NCI-H1092 (cell line): Measurements from ENCODE around the gene SRR.

Experiments
- DNase-seq: peaks from one replicate; lab custom pipeline; 2025; lab: John Stamatoyannopoulos, UW

SRR gene

DNA sequence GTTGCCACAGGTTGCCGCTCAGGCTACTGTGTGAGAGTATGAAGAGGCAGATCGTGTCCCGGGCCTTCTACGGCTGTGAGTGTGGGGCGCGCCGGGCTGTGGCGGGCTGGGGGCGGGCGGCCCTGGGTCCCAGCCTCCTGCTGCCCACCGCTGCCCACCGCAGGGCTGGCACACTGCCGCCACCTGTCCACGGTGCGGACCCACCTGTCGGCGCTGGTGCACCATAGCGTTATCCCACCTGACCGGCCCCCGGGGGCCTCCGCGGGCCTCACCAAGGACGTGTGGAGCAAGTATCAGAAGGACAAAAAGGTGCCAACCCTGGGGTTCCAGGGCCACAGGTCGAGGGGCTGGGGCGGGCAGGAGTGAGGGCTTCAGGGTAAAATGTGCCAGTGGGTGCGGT, 68.4 kb downstream of the SRR start:
- DNase-seq = no peak

DNA sequence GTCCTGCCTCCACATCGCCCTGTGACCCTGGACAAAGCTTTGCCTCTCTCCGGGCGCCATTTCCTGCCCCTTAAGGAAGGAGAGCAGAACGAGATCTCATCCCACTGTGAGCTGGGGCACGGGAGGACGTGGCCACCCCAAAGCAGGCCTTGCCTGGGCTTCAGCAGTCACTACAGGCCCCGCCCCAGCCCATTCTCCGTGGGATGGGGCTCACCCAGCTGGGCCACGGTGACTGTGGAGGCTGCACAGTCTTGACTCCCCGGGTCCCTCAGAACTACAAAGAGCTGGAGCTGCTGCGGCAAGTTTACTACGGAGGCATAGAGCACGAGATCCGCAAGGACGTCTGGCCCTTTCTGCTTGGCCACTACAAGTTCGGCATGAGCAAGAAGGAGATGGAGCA, 68.9 kb downstream of the SRR start:
- no peak for DNase-seq

DNA sequence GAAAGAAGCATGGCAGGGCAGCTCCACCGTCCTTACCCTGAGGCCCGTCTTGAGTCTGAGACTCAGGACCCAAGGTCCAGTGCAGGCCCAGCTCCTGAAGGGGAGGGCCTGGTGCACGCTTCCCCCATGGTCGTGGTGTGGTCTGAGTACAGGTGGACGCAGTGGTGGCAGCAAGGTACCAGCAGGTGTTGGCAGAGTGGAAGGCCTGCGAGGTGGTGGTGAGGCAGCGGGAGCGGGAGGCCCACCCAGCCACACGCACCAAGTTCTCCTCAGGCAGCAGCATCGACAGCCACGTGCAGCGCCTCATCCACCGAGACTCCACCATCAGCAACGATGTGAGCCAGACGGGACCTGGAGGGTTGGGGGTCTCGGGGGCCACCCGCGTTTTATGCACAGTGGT, 69.4 kb downstream of the SRR start:
- no peak for DNase-seq
